HG02840 (cell line): ENCODE data around the gene HELQ.
"Not testable (repeated sequence)": the region's sequence is repeated elsewhere in the genome, so short reads cannot be mapped to it uniquely, and the experiment has no call there.

Experiments used
- ATAC-seq: cut with Tn5 transposase; IDR thresholded peaks from one replicate; pipeline ENCODE4 v1.9.1; 2021; ENCODE audit warnings: mild to moderate bottlenecking, moderate library complexity, moderate number of reproducible peaks; ENCODE audit not compliant: unreplicated experiment, low FRiP score

Gene HELQ

DNA sequence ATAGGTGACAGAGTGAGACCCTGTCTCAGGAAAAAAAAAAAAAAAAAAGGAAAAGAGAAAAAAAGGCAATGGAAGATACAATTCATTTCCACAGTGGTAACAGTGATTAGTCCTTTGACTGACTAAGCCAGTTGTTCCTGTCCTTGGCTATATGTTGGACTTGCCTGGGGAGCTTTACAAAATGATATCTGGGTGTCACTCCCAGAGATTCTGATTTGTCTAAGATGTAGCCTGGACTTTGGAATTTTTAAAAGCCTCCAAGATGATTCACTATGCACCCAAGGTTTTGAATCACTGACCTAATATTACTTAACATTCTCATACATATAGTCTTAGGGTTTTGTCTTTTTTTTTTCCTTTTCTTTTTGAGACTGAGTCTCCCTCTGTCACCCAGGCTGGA lies 16.9 kb downstream of the HELQ start:
- ATAC-seq, result no peak

DNA sequence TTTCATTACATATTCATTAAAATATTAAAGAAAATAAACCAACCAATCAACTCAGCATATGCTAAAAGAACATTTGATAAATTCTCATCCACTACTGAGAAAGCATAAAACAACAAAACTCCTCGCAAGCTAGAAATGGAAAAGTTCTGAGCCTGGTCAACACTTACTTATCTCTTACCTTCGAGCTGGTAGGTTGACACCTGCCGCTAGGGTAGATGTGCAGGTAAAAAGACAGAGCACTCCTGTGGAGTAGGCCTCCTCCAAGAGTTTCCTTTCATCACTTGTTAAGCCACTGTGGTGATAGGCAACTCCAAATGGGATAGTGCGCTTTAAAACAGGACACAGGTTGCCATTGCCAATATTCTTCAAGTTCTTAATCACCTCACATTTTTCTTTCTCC lies 18.9 kb downstream of the HELQ start:
- no peak for ATAC-seq

DNA sequence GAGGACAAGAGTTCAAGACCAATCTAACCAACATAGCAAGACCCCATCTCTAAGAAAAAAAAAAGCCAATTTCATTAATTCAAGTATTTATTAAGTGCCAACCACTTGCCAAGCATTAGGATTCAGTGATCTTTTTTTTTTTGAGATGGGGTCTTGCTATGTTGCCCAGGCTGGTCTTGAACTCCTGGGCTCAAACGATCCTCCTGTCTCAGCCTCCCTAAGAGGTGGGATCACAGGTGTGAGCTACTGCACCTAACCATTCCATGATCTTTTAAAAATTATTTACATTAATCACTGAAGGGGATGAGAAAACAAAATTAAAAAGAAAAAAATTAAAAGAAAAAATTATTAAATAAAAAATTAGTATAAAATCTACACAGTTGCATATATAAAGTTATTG lies 24.4 kb downstream of the HELQ start:
- ATAC-seq, result no peak

DNA sequence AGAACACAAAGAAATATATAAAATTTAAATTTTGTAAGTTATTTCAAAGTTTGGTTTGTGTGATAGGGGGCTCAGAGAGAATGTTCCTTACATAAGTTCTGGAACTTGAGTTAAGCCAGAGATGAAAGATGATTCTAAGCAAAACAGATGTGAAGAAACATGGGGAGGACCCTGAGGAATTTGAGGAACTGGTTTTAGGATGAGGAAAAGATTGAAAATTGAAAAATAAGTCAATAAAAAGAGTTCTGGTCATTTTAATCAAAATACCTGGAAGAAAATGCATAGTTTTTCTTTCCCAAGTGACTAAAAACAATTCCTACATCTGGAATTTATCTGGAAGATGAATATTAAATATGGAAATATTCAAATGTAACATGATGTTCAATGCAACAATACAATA lies 37.4 kb downstream of the HELQ start:
- ATAC-seq, result no peak

DNA sequence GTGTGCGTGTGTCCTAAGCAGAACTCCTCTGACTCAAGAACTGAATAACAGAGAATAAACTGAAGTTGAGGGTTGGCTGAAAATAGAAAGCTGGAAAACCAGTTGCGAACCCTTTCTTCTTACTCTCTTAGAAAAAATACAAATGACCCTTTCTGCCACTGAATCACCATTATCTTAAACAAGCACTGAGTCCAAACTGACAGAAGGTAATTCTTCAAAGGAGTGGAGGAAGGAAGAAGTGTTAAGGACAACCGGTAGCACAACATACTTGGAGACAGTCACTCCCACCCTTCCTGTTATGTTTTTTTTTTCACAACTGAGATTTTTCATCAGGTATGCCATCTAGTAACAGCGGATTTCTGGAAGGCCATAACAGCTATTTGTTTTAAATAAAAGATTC lies 38.1 kb downstream of the HELQ start:
- ATAC-seq, result no peak

DNA sequence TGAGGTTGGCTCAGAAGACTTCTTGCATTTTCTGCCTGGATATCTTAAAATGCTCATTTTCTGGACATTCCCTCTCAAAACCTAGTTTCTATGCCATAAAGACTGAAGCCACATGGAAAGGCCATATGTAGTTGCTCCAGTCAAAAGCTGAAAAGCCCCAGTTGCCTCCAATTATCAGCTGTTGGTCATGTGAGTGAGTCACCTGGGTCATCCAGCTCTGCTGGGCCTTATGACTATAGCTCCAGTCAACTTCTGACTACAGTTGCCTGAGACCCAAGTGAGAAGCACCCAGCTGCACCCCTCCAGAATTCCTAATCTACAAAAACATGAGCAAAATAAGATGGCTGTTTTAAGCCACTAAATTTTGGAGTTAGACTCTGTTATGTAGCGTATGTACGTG lies 41.9 kb downstream of the HELQ start:
- no peak for ATAC-seq

- ATAC-seq, result no peak
These were observed 46.7 kb downstream of the HELQ start for GRCh38 chr4:83408908-83409307.

- no peak for ATAC-seq
These were observed 49.5 kb downstream of the HELQ start for GRCh38 chr4:83405844-83406816.

- not testable (repeated sequence) for ATAC-seq
These were observed 57.5 kb downstream of the HELQ start for GRCh38 chr4:83398158-83398557.

- ATAC-seq, result no peak
These were observed 61.7 kb downstream of the HELQ start for GRCh38 chr4:83393908-83394307.

DNA sequence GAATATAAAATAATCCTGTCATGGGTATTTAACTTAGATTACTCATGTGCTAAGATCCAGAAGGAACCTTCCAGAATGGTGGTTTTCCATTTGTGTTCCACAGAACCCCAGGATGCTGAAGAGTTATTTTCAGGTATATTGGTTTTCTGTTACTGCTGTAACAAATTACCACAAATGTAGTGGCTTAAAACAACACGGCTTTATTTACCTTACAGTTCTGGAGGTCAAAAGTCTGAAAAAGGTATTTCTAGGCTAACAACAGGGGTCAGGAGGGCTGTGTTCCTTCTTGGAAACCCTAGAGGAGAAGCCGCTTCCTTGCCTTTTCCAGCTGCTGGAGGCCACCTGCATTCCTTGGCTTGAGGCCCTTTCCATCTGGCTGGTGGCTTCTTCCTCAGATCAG lies 63.1 kb downstream of the HELQ start:
- ATAC-seq, result no peak

DNA sequence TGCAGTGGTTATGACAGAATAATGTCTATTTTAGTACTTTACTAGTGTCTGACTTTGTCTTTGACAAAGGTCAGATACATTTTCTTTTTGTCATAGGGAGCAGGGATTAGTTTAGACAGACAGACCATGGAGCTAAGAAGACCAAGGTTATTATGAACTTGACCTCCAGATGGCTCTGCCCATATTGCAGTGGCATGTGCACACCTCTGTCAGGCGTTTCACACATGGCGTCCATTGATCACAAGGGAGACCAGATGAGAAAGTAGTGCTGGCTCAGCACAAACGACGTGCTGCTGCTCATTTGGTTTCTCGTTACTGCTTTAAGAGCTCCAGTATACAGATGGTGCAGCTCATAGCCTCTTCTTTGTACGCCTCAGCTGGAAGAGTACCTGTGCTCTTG lies 64.7 kb downstream of the HELQ start:
- ATAC-seq, result no peak

DNA sequence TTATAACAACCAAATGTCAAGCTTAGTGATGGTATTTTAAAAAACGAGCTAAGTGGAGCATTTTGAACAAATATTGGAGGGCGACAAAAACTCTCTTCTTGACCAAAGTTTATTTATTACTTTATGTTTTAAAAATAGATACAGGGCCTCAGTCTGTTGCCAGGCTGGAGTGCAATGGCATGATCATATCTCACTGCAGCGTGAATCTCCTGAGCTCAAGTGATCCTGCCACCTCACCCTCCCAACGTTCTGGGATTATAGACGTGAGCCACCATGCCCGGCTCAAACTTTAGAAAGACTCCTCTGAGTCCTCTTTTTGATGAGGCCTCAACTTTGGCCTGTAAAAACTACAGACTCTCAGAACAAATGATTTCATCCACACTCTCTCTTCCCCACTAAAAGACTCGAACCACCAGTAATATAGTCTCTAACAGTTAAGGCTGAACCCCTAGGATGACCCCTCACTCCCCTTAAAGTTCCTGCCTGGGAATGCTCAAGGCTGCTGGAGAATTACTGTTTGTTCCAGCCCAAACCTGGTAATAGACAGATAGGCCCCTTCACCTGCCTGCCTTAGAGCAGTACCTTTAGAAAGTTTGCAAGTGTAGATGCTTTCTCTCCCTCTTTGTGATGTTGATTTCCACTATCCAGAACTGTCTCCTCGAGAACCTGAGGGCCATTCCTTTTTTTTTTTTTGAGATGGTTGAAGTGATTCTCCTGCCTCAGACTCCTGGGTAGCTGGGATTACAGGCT lies 65.7 kb downstream of the HELQ start:
- ATAC-seq, result no peak

- no peak for ATAC-seq
These were observed 66.4 kb downstream of the HELQ start for GRCh38 chr4:83389037-83389720.

- ATAC-seq, result no peak
These were observed 67.3 kb downstream of the HELQ start for GRCh38 chr4:83388313-83388676.

DNA sequence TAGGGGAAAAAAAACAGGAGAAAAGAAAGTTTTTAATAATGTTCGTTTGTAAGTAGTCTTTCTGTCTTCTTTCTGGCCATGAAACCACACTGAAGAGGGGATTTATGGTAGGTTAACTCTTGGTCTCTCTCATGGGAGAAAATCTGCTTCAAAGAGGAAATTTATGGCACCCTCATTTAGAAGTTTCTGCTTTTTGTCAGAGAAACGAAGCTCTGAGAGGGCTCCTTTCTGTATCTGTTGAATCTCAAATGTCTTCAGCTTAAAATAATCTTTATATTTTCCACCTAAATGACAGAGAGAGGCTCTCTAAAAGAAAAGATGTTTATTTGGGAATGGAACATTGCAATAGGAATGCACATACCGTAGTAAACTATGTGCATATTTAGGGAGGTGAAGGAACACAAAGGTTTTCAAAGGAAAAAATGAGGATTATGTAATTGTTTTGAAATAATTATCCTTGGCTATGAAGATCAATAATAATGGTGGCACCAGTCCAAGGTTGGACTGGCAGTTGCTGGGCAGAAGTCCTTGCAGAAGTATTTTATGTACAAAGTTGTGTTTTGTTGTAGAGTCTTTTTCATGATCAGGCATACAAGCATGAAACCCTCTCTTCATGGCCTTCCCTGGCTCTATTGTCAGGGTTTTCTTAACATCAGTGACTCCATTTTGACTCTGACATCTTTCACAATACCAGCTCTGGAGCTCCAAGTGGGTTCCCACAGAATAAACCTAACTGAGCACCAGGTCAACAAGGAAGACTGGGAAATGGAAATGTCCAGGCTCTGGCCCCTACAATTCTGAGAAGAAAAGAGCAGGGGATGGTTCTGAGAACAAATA lies 67.9 kb downstream of the HELQ start:
- no peak for ATAC-seq

DNA sequence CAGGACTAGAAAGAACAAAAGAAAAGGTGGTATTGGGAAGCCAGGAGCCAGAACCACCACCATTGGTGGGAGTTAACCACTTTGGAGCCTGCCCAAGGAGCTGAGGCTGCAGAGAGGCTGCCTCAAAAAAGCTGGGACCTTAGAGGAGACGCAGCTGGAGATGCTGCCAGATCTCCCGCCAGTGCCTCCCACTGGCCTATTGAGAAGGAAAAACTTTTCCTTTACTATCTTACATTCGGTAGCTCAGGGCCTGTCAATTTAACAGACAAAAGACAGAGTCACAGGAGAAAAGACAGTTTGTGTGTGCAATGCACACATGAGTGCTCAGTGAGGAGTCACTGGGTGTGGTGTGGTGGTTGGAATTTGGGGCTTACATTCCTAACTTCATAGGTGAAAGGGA lies 68.6 kb downstream of the HELQ start:
- no peak for ATAC-seq

DNA sequence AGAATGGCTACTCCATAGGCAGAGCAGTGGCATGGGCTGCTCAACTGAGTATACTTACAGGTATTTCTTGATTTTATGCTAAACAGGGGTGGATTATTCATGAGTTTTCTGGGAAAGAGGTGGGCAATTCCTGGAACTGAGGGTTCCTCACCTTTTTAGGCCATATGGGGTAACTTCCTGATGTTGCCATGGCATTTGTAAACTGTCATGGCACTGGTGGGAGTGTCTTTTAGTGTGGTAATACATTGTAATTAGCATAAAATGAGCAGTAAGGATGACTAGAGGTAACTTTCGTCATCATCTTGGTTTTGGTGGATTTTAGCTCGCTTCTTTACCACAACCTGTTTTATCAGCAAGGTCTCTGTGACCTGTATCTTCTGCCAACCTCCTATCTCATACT lies 72.8 kb downstream of the HELQ start:
- ATAC-seq, result no peak

DNA sequence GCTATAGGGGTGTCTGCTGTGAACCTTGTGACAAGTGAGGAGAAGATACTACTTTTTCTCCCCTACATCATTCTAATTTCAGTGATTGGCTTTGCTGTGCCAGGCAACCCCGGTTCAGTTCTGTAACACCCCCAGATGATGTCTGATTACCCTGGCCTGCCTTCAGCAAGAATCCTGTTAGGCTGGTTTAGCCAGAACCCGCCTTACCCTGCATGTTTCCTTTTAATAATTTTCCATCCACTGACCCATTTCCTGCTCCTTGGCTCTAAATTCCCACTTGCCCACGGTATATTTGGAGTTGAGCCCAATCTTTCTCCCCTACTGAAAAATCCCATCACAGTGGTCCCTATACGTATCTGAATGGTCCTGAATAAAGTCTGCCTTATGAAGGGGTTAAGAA lies 74.5 kb downstream of the HELQ start:
- ATAC-seq, result no peak

GRCh38 chr4:83378419-83378818 lies 77.2 kb downstream of the HELQ start:
- ATAC-seq, result no peak
